ENCODE data around the gene RERE.
"Not testable (repeated sequence)": the region's sequence is repeated elsewhere in the genome, so short reads cannot be mapped to it uniquely, and the experiment has no call there.

Gene RERE

DNA sequence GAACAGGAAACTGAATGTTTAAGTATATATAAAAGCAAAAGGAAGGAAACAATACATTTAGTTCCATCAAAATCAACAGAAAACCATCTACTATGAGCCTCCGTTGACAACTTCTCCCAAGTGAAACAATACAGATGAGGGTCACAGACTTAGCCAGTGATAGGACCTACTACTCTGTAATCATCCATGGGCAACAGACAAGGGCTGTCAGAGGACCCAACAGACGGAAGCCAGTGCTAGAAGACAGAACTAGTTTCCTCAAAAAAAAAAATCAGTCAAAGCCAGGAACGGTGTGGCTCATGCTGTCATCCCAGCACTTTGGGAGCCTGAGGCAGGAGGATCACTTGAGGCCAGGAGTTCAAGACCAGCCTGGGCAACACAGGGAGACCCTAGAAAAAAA, 20.6 kb downstream of the RERE start:
- DNase-seq, result no peak

DNA sequence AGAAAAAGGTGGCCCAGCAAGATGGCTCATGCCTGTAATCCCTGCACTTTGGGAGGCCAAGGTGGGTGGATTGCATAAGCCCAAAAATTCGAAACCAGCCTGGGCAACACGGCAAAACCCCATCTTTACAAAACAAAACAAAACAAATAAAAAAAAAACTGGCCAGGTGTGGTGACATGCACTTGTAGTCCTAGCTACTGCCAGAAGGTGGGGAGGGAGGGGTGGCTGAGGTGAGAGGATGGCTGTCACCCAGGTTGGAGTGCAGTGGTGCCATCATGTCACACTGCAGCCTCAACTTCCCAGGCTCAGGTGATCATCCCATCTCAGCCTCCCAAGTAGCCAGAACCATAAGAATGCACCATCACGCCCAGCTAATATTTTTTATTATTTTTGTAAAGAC, 22.8 kb downstream of the RERE start:
- no peak for DNase-seq

DNA sequence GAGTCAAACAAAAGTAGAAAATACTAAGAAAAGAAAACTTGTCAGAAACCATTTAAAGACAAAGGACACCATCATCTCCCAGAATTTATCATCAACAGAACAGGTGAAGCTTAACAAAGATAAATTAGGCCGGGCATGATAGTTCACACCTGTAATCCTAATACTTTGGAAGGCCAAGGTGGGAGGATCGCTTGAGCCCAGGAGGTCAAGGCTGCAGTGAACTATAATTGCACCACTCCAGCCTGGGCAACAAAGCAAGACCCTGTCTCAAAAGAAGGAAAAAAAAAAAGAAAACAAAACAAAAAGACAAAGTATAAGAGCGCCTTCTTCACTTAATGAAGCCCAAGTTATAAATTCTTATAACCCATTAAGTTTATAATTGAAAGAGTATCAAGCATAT, 25.6 kb downstream of the RERE start:
- DNase-seq, result no peak

DNA sequence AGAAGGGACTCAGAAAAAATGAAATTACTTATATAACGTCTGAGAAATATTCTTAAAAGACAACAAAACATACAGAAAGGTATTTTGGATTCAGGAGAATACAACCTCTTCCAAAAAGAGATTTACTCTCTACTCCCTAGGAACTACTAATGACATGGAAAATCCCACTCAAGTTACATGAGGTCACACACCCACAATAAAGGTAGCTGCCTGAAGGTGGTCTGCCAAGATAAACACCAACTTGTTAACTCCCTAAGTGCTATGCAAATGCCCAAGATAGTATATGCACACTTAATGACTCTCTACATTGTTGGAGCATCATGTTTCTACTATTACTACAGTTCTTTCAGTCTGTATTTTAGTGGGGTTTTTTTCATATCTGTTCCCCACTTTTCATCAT, 26.5 kb downstream of the RERE start:
- DNase-seq, result no peak

DNA sequence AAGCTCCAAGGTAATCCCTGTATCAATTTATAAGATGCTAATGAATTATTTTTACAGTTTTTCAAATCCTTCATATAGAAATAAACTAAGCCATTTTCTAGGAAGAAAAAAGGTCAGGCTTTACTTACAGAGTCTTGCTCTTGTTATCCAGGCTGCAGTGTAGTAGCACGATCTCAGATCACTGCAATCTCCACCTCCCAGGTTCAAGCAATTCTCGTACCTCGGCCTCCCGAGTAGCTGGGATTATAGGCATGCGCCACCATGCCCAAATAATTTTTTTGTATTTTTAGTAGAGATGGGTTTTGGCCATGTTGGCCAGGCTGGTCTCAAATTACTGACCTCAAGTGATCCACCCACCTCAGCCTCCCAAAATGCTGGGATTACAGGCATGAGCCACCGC, 27.0 kb downstream of the RERE start:
- DNase-seq, result no peak

DNA sequence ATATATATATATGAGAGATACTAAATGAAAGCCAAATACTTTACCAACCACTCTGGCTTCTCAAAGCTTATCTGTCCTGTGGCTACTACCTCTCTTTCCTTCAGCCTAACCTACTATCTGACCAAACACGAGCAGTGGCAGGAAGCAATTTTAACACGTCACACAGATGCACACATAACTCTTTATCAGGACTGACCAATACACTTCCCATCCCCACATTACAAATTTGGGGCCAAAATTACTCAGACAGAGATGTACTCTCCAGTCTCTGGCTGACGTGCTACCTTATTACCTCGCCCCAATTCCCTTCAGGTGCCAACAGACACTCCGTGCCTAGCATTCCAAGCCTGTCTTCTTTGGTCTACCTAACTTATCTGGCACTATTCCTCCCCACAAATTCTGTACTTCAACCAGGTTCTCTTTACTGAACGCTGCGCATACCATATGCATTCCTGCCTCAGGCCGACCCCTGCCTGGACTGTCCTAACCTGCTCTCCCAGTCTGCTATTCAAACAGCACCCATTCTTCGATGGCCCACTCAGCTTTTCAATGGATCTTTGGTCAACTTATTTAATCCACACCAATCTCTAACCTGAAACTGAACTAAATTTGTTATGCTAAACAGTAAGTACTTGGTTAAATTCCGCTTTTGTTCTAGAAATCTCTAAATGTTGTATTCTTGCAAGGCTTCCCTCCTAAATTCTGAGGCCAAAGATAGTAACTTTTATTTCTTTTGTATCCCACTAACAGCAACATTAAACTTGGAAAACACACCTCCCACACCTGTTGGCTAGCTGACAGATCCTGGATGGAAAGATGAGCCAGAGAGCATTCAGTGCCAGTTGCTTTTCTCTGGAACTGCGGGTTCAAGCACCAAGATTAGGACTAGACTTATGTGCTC, 27.9 kb downstream of the RERE start:
- no peak for DNase-seq

DNA sequence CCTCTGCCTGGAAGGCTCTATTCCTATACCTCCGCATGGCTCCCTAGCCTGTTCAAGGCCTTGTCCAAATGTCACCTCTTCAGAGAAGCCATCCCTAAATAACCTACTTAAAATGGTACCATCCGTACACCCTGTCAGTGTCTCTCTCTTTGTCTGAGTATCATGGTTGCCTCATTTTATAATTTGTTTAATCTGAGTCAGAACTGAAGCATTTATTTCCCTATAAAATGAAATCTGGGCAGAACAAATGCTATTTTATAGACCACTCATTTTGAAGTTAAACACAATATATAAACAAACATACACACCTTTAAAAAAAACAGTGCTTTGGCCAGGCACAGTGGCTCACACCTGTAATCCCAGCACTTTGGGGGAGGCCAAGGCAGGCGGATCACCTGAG, 30.2 kb downstream of the RERE start:
- DNase-seq, result no peak

DNA sequence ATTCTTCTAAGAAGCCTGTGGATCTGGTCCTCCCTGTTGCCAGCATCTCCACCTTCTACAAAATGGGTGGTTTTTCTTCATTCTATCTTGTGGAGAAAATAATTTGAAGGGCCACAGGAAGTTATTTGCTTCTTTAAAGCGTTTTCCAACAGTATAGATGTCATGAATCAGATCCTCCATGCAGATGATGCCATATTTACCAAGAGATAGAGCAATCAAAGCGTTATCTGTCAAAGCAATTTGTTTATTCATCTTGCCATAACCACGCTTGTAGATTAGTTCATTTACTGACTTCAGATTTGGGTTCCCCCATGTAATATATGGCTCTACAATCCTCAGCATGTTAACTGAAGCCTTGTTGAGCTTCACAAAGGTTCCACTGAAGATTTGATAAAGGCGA, 31.2 kb downstream of the RERE start:
- not testable (repeated sequence) for DNase-seq

DNA sequence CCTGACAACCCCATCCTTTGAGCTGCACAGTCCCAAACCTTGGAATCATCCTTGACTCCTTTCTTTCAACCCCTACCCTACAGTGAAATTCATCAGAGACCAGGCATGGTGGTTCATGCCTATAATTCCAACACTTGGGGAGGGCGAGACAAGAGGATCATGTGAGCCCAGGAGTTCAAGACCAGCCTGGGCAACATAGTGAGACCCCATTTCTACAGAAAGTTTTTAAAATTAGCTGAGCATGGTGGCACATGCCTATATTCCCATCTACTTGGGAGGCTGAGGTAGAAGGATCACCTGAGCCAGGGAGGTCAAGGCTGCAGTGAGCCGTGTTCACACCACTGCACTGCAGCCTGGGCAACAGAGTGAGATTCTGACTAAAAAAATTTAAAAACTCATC, 34.5 kb downstream of the RERE start:
- DNase-seq, result no peak

DNA sequence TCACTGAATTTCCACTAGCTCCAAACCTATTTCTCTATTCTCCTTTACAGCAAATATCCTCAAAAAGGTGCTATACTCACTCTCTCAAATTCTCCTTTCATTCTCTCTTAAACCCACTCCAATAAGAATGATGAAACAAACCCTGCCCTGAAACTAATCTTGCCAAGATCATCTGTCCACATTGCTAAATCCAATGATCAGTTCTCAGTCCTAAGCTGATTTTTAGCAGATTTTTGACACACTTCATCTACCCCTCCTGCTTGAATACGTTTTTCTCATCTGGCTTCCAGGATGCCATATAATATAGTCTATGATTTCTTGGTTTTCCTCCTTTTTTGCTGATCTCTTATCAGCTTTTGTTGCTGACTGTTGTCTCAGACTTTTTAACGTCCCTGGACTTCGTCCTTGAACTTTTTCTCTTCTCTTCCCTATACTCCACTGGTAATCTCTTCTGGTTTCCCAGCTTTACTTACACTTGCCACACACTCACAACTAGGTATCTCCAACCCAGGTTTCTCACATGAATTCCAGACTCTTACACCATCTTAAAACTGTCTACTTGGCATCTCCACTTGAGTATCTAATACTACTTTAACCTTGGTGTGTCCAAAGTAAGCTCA, 35.3 kb downstream of the RERE start:
- DNase-seq, result no peak

DNA sequence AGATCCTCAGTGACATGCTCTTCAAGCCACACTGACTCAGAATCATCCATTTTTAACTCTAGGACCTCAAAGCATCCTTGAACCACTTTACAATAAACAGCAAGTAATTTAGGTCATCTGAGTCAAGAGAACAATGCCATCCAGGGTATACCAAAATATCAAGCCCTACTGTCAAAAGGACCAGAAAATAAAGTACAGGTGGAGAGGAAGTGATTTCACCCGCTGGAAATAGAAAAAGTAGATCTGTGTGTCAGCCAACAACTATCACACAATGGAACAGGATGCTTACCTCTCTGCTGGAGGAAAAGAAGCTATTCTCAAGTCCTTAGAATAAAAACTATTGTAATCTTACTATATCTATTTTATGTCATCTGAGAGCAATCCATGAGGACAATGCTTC, 37.0 kb downstream of the RERE start:
- DNase-seq, result no peak

DNA sequence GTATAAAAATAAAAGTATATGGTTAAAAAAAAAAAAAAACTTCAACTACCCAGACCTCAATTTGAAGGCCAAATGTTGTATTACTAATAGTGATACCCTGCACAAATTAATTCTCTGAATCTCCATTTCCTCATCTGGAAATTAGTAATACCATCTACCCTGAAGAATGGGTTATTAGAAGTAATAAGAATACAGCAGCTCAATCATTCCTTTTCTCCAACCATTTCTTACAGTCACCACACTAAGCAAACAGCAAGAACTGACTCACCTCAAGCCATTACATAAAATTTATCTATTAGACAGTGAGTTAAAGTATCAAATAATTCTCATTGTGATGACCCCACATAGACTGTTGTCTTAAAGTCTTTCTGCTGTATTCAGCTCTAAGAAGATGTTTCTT, 39.6 kb downstream of the RERE start:
- DNase-seq, result no peak

DNA sequence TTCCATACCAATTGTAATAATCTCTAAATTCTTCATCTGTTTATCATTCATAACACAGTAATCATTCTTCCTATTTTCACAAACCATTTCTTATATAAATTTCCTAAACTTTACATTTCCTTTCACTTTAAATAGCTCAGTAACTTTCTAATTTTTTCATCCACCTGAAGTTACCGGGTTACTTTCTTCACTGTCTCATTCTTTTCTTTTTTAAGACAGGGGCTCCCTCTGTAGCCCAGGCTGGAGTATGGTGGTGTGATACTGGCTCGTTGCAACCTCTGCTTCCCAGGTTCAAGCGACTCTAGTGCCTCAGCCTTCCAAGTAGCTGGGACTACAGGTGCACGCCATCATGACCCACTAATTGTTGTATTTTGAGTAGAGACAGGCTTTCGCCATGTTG, 41.3 kb downstream of the RERE start:
- DNase-seq, result no peak

DNA sequence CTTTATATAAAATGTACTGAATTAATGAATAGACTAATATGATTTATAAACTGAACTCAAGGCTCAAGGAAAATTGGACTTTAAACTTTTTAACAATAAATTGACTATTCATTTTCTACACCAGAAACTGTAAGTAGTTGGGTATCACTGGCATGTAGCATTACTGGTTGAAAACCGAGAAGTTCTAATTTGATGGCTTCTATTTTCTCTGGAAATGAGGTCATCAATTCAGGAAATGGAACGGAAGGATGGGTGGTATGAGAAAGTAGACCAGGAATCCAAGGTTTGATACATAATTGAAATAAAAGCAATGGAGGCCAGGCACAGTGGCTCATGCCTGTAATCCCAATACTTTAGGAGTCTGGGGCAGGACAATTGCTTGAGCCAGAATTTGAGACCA, 50.4 kb downstream of the RERE start:
- DNase-seq, result no peak

DNA sequence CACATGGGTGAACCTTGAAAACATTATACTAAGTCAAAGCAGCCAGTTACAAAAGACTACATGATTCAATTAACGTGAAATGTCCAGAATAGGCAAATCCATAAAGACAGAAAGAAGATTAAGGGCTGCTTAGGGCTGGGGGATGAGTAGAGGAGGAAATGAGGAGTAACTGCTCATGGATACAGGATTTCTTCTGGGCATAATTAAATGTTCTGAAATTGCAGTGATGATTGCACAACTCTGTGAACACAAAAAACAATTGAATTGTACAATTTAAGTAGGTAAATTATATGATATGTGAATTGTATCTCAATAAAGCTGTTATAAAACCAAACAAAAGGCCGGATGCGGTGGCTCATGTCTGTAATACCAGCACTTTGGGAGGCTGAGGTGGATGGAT, 52.2 kb downstream of the RERE start:
- DNase-seq, result no peak

DNA sequence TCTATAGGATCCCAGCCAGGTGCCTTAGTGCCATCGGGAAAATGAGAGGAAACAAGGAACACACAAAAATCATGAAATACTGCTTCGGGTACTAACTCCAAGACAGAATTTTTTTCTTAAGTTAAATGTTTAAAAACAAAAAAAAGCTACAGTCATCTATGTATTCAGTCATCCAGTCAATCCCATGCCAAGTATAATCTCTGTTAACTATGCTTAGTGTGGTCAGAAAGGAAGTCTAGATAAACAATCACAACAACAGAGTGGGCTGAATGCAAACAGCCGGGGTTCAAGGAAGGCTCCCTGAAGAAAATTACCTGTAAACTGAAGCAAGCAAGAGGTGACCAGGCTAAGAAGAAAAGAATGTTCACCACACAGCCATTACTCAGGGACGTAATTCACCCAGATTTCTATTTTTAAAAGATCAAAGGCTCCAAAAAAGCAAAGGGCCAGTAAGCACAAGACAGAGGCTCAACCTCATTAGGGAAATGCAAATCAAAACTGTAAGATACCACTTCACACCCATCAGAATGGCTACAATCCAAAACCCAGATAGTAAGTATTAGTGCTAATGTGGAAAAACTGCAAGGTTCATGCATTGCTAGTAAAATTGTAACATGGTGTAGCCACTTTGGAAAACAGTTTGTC, 53.0 kb downstream of the RERE start:
- DNase-seq, result no peak

DNA sequence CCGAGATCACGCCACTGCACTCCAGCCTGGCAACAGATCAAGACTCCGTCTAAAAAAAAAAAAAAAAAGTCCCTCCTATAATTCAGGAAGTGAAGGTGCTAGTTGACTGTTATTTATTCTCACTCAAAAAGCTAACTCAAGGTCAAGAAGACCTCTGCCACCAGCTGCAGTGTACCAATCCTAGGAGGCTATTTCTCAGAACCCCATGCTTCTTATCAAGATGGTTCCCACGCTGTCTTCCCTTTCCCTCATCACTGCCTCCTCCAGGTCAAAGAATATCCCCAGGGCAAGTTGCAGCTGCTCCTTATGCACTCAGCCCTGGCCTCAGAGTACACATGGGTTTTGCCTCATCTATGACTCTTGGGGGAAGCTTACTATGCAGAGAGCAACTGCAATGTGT, 53.6 kb downstream of the RERE start:
- no peak for DNase-seq

DNA sequence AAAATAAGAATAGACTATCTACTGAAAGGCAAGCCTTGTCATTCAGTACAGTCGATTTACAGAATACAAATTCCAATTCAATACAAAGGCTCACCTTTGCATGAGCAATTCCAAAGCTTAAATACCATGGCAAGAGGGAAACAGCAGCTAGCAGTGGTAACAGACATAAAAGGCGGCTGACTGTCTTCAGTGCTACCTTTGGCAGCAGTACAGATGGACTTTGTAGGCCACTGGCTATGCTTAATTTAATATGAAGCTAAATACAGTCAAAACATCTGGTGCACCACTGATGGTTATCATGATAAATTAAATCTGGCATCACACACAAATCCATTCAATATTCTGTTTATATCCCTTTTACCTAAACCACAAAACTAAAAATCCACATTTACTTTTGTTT, 62.4 kb downstream of the RERE start:
- DNase-seq, result no peak

DNA sequence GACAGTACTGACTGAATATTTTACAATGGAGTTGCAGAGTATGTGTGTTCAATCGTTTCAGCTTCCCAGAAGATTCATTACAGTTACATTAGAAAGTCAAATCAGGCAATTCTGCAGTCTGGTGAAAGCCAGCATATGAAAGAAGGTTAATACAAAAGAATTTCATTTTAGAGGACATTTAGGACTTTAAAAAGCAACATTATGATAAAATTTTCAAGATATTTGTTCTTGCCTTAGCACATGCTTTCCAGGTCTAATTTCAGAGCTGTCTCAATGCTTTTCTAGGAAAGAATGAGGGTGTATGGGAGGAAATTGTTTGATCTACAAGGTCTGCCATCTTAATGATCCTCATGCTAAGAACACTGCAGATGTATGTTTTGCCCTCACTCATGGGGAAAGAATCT, 63.2 kb downstream of the RERE start:
- DNase-seq, result no peak

DNA sequence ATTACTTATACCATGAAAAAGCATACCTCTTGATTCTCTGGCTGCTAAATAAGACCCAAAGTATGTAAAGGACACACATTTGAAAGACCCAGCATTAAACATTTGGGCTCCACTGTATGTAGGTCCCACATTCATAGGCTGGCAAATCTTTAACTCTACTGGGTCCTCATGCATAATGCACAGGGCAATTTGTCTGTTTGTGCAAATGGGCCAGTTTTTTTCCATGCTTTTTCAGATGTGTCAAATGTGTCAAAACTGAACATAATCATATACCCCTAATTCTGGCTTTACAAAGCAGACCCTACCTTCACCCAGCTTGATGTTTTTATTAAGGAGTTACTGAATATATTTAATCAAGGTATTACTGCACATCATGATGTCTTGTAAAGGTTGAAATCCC, 63.7 kb downstream of the RERE start:
- no peak for DNase-seq

DNA sequence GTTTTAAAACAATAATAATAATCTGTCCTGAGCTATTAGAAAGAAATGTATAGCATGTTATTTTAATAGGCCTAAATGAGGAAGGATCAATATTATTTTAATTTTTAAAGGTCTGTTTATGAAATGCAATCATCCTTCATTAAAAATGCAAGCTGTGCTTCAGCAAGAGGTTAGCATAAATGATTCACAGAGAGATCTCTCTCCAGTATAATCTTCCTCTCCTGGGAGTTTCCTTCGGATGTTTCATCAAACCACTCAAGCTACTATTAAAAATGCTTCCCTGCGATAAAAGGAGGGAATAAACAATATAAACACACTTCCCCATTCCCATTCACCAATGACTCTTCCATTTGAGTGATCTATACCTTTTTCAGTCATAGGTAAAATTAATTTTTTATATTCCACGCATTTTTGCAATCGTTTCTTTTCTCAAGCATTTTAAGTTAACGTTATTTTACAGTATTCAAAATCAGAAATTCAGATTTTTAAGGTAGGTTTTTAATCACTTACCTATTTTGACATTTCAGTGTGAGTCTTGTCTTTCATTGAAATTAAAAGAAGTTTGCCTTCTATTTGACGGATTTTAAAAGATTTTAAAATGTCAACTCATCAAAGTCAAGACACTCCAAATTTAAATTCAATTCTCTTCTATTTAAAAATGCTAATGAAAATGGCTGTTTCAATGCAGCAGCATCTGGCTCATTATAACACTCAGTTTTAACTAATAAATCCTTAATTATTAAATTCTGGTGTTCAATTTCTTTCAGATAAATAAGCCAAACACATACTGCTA, 64.3 kb downstream of the RERE start:
- DNase-seq, result no peak

DNA sequence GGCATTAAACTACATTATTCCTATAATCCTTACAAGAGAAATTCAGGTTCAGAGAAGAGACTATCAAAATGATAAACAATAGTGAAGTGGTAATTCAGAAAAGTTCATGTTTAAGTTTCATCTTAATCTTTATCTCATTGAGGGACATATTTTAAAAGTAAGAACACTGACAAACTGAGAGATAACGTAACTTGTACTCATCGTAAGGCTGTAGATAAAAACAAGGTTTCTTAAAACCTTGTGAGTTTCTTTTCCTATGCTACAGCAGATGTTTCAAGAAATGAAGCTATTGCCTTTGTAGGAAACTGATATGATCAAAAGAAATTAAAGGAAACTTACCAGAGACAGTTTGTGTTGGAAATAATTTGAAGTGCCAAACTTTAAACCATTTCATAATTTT, 65.0 kb downstream of the RERE start:
- DNase-seq, result no peak

DNA sequence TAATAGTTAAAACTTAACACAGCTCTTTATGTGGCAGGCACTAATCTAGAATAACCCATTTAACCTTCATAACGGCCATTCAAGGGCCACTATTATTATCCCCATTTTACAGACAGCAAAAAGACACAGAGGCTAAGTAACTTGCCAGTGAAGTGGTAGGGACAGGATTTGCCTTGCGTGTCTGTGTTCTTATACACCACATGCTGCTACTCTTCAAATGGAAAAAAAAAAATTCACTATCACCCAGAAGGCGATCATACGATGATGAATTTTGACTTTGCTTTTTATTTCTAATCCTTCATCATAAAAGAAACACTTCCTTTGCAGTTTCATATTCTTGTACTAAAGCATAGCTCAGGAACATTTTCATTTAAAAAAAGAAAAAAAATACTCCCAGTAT, 65.5 kb downstream of the RERE start:
- no peak for DNase-seq
